Left renal pelvis (tissue), 4 donors: ENCODE results near the gene FAM171A2. TPM values are rescaled to one million over a fixed set of nuclear protein-coding genes. Genes with fewer than 3 reads are reported as not detected.

ENCODE experiments used
- DNase-seq, 4 donors: peaks; one replicate each; pipeline ENCODE4 v3.0.0-alpha.2; 2013; ENCODE audit warnings: low read depth in 4 of 4, low spot score in 3 of 4
- polyA plus RNA-seq, 4 donors: library from polyadenylated mRNA; unstranded; fragments of 120-200 nt; gene quantifications; one replicate each; pipeline ENCODE4 v1.2.1, GENCODE V29; 2013; ENCODE audit not compliant: insufficient read length in 4 of 4

FAM171A2 gene
- polyA plus RNA-seq, 4 donors: 31.5 to 67.0 (median 43.9) TPM

DNA sequence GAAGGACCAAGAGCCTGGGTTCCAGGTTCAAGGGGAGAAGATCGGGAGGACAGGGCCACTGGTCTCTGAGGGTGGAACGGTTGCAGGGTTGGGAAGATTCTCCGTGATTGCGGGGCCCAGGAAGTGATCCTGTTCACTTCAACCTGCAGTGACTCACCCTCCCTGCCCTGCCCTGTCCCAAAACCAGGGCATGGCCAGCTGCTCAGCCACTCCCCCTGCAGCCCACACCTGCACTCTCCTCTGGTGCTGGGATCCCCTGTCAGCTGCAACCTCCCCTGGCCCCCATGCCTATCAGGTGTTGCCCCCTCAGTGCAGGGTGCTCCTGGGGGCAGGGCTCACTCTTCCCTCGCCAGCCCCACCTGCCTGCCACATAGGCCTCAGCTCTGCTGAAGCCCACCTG is 54.2 kb downstream of the FAM171A2 start:
- DNase-seq: no peak

DNA sequence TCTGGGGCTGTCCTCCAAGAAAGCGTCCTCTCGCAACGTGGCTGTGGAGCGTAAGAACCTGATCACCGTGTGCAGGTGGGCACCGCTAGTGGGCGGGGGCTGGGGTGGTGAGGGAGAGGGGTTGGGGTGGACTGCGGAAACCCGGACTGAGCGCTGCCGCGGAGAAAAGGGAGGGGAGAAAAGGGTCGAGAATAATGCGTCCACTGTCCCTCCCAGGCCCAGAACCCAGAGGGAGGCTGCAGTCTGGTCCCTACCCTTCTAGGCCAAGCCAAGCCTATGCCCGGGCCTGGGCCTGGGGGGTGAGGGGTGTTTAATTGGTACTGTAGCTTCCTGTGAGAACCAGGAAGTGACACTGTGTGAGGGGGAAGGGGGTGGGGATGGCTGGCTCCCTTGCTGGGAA is 54.8 kb downstream of the FAM171A2 start:
- DNase-seq: no peak

DNA sequence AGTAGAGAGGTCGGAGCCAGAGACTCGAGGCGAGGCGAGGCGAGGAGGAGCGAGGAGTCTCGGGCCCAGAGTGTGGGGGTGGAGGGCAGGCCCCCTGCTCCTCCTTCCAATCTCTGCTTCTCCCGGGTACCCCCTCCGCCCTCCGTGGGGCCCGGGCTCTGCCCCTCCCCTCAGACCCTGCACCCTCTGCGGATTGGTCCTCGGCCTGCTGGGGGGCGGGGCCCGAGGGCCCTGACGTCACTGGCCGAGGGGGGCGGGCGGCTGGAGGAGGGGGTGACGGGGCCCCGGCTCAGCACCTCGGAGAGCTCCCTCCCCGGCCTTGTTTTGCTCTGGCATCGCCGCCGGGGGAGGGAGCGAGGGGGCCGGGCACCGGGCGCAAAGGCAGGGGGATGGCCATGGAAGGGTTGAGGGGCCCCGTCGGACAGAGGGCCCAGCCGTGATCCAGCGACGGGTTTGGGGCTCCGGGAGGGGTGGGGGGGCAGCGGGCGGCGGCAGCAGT is 55.3 kb downstream of the FAM171A2 start, which contains the start of gene RUNDC3A:
RUNDC3A (plus strand) TSS at position 282 of the 499 bp plus-strand sequence. CDS start 232 bp downstream, outside the sequence.
- DNase-seq: peak; percentile 68 to 81 (median 78)

DNA sequence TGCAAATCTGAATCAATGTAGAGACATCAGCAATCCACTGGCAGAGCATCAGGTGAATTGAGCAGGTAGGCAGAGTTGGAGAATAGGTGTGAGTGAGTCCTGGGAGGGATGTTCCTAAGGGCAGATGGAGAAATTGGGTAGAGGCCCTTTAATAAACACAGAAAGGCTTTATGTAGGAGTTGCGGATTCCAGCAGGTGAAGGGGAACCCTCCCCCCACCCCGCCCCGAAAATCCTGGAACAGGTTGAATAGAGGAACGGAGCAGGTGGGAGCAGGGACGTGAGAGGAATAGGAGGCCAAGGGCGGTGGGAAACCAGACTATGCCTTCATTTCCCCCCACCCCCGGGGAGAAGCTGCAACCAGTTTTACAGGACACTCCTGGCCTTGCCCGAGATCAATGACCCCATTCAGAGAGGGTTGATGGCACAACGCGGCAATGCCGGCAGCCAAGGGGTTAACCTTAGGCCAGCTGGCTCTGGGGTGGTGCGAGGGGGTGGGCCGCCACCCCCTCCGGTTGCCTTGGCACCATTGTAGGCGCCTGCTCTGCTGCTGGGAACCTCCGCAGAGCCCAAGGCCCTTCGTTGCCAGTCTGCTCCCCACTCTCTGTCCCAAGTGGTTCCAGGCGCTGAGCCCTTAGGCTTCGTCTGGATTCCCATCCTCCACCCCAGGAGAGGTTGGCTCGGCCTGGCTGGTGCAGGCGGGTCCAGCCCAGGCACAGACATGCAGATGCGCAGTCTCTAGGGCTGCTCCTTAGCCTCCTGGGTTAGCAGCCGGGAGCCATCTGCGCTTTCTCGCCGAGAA is 56.1 kb downstream of the FAM171A2 start:
- no peak for DNase-seq

DNA sequence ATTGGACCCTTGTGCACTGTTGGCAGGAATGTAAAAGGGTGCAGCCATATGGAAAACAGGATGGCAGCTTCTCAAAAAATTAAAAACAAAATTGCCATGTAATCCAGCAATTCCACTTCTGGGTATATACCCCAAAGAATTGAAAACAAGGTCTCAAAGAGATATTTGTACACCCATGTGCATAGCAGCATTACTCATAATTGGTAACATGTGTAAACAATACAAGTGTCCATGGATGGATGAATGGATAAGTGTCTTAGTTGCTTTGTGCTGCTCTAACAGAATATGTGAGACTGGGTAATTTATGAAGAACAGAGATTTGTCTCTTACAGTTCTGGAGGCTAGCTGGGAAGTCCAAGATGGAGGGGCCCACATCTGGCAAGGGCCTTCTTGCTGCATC is 59.0 kb downstream of the FAM171A2 start:
- DNase-seq: no peak

Other genes with a start within 250 kb of the FAM171A2 start
- 10 to 100 TPM; 42.3 to 54.2 (median 47.3) TPM for gene HDAC5, start 240.2 kb downstream of the FAM171A2 start, polyA plus RNA-seq
- gene HROB, start 221.9 kb downstream of the FAM171A2 start, polyA plus RNA-seq: 1 to 10 TPM; 4.1 to 5.3 (median 4.6) TPM
- 1 to 10 TPM; 1.1 to 4.0 (median 2.1) TPM for gene ASB16, start 193.1 kb downstream of the FAM171A2 start, polyA plus RNA-seq
- gene TMUB2, start 176.9 kb downstream of the FAM171A2 start, polyA plus RNA-seq: 10 to 100 TPM; 40.0 to 54.2 (median 42.8) TPM
- gene ATXN7L3, start 164.0 kb downstream of the FAM171A2 start, polyA plus RNA-seq: 10 to 100 TPM; 54.6 to 71.1 (median 68.9) TPM
- gene UBTF, start 144.2 kb downstream of the FAM171A2 start, polyA plus RNA-seq: 100 to 1,000 TPM; 121 to 137 (median 129) TPM
- 10 to 100 TPM in 1 of 4 donors, 1 to 10 TPM in 3; 7.6 to 60.4 (median 9.5) TPM for gene SLC4A1, start 95.7 kb downstream of the FAM171A2 start, polyA plus RNA-seq
- gene RUNDC3A, start 55.3 kb downstream of the FAM171A2 start, polyA plus RNA-seq: 10 to 100 TPM in 1 of 4 donors, 1 to 10 TPM in 3; 1.5 to 12.2 (median 2.0) TPM
- 100 to 1,000 TPM in 2 of 4 donors, 10 to 100 TPM in 2; 80.2 to 123 (median 106) TPM for gene SLC25A39, start 39.0 kb downstream of the FAM171A2 start, polyA plus RNA-seq
- gene GRN, start 18.6 kb downstream of the FAM171A2 start, polyA plus RNA-seq: 100 to 1,000 TPM; 208 to 298 (median 242) TPM
- gene ITGA2B, start 25.8 kb upstream of the FAM171A2 start, polyA plus RNA-seq: 1 to 10 TPM; 4.3 to 10.0 (median 6.2) TPM
- 10 to 100 TPM; 43.4 to 53.8 (median 47.0) TPM for gene GPATCH8, start 139.6 kb upstream of the FAM171A2 start, polyA plus RNA-seq
- 10 to 100 TPM; 24.1 to 53.0 (median 34.0) TPM for gene FZD2, start 193.6 kb upstream of the FAM171A2 start, polyA plus RNA-seq